Small intestine (tissue), 7 donors: ENCODE results near the gene IGFALS. TPM values are rescaled to one million over a fixed set of nuclear protein-coding genes. Genes with fewer than 3 reads are reported as not detected.

Experiments
- DNase-seq, 2 donors: peaks; one replicate each; pipeline versions ENCODE4 v3.0.0 to v3.0.0-alpha.2; 2013
- FAIRE-seq: peaks from 2 replicates; lab custom pipeline; 2012; peaks lifted over from hg19 to GRCh38; lab: Jason Lieb, UNC
- H3K27ac ChIP-seq, 3 donors: one replicate each; pipeline ENCODE4 v1.5.1; 2013; ENCODE audit warnings: low read length in 2 of 3, mild to moderate bottlenecking in 2 of 3, control low read depth in 1 of 3, inconsistent platforms in 1 of 3, low read depth in 1 of 3, moderate library complexity in 1 of 3
- H3K27me3 ChIP-seq, 3 donors: one replicate each; pipeline ENCODE4 v1.6.1; 2013; ENCODE audit warnings: low read length in 3 of 3, inconsistent platforms in 1 of 3; ENCODE audit not compliant: control insufficient read depth in 3 of 3, insufficient read depth in 3 of 3
- H3K36me3 ChIP-seq, 3 donors: one replicate each; pipeline ENCODE4 v1.6.1; 2013; ENCODE audit warnings: low read length in 3 of 3, inconsistent platforms in 1 of 3, low read depth in 1 of 3, mild to moderate bottlenecking in 1 of 3, moderate library complexity in 1 of 3; ENCODE audit not compliant: control insufficient read depth in 3 of 3, insufficient read depth in 2 of 3
- H3K4me1 ChIP-seq, 3 donors: one replicate each; pipeline ENCODE4 v1.6.1; 2013; ENCODE audit warnings: low read length in 2 of 3, inconsistent platforms in 1 of 3, low read depth in 1 of 3, mild to moderate bottlenecking in 1 of 3, moderate library complexity in 1 of 3; ENCODE audit not compliant: control insufficient read depth in 3 of 3, insufficient read depth in 2 of 3
- H3K4me3 ChIP-seq, 3 donors: one replicate each; pipeline ENCODE4 v1.5.1; 2013; ENCODE audit warnings: low read length in 3 of 3, control low read depth in 1 of 3, inconsistent platforms in 1 of 3, low read depth in 1 of 3, mild to moderate bottlenecking in 1 of 3, moderate library complexity in 1 of 3
- H3K9me3 ChIP-seq, 2 donors: one replicate each; pipeline ENCODE4 v1.6.1; 2013; ENCODE audit warnings: low read depth in 1 of 2, low read length in 1 of 2; ENCODE audit not compliant: control insufficient read depth in 2 of 2, insufficient read depth in 1 of 2
- WGBS, 3 donors: extraction: QIAGEN DNeasy Blood & Tissue Kit; methylation state at CpG; one replicate each; pipeline ENCODE4 v1.1.7; 2013; 5-methylcytosine and 5-hydroxymethylcytosine counted together
- polyA plus RNA-seq, 4 donors: library from polyadenylated mRNA; stranded (reverse) in 3 of 4; unstranded in 1 of 4; fragments of 200-250 nt in 3 of 4; fragments of 120-200 nt in 1 of 4; gene quantifications; one replicate each; pipeline versions ENCODE4 v1.2.1 to v1.2.3, GENCODE V29; 2013
- donor health status: healthy with polysubstance abuse.
- donor health status: control.
- donor health status: control.
- donor health status: Bipolar disorder and iron deficiency.
- donor health status: healthy.

The IGFALS gene
- polyA plus RNA-seq, 4 donors: 0.16 to 17.0 (median 0.38) TPM

- FAIRE-seq (no peak), DNase-seq (peak; percentile 95 to 99)
- Histone ChIP-seq H3K9me3 (no peaks in the 10 kb centered on the region), H3K4me1 (peaks cover 2 to 32% (median 3%) of the 10 kb centered on the region in 3 donors), H3K4me3 (peak within 1 kb of the TSS; percentile 72 to 94 (median 73)), H3K27me3 (no peaks in the 10 kb centered on the region), H3K36me3 (peaks cover 0 to 18% (median 0%) of the 10 kb centered on the region in 3 donors), H3K27ac (peak within 1 kb of the TSS; percentile 82 to 88 (median 83))
- WGBS, 3 donors: 0 to 1% (median 0%) methylated on average over 84 to 104 of the region's 104 CpGs
Measured at GRCh38 chr16:1826691-1827573, 33.4 kb upstream of the IGFALS start, which contains the start of the genes FAHD1 and HAGH. FAHD1 (plus strand) TSS chr16:1827206; CDS start chr16:1827239, 33 bp downstream. HAGH (minus strand) TSS chr16:1826825; CDS start chr16:1826787, 38 bp downstream.

DNA sequence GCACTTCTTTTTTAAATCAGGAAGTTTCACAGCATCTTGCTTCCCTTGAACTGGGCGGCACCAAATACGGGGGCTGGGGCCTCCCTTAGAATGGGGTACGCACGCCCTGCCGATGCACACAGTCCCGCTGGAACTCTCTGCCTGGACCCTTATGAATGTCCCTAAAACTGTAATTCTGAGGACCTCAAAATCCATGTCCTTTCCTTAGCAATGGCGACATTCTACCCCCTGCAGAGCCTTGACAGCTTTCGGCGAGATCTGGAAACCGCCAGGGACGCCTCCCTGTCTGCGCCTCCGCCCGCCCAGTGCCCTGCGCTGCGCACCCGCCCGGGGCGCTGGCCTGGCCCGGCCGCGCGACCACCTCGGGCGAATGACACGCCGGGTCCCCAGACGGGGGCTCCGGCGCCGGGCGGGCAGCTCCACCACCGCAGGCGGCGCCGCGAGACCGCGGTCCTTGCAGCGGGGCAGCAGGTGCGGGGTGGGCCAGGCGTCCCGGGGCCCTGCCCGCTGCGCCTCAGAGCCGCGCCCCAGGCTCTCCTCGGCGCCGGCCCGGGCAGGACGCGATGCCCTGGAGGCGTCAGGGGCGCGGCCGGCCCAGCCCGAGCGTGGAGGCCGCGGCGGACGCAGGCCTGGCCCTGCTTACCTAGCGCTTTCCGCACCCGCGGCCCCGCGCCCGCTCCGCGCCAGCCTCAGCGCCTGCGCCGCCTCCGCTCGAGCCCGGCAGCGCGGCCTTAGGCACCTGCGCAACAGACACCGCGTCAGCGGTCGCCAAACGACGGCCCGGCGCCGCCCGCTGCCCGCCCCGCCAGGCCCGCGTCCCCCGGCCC lies 32.6 kb upstream of the IGFALS start:
- peak overlapping the region; percentile 54 to 73 (median 72) for H3K4me3 ChIP-seq
- DNase-seq (peak; percentile 73 to 90), FAIRE-seq (no peak)
- H3K27me3 ChIP-seq: no peaks in the 10 kb centered on the region
- H3K36me3 ChIP-seq: peaks cover 0 to 19% (median 0%) of the 10 kb centered on the region in 3 donors
- peaks cover 2 to 24% (median 3%) of the 10 kb centered on the region in 3 donors for H3K4me1 ChIP-seq
- peak overlapping the region; percentile 78 to 83 (median 82) for H3K27ac ChIP-seq
- no peaks in the 10 kb centered on the region for H3K9me3 ChIP-seq
- 0 to 1% (median 1%) methylated on average over 36 to 96 of the region's 96 CpGs for WGBS, 3 donors

DNA sequence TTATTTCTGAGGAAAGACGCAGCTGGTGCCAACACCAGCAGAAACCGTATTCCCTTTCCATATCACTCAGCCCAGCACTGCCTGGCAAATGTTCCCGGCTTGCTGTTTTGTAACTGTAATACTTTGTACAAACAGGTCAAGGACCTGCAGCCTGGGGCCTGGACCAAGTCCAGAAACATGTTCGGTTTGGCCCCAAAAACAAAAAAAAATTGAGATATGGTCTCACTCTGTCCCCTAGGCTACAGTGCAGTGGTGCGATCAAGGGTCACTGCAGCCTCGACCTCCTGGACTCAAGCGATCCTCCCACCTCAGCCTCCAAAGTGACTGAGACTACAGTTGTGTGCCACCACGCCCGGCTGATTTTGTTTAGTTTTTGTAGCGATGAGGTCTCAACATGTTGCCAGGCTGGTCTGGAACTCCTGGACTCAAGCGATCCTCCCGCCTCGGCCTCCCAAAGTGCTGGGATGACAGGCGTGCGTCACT lies 31.9 kb upstream of the IGFALS start:
- FAIRE-seq: no peak
- 32 to 59% (median 33%) methylated on average over 15 of the region's 15 CpGs for WGBS, 3 donors
- peaks cover 2 to 18% (median 3%) of the 10 kb centered on the region in 3 donors for H3K4me1 ChIP-seq

GRCh38 chr16:1823821-1824220 lies 30.3 kb upstream of the IGFALS start:
- H3K4me3 ChIP-seq: no peak overlapping the region
- peak; percentile 73 to 76 for DNase-seq

More for the DNA sequence above, 31.9 kb upstream of the IGFALS start:
- Histone ChIP-seq H3K27ac (peak overlapping the region; percentile 78 to 83 (median 82)), H3K4me3 (peak overlapping the region in 2 of 3 donors; percentile 54 to 72), H3K9me3 (no peaks in the 10 kb centered on the region), H3K36me3 (peaks cover 0 to 26% (median 0%) of the 10 kb centered on the region in 3 donors), H3K27me3 (no peaks in the 10 kb centered on the region)
- DNase-seq: peak in 1 of 2 donors; percentile 23

DNA sequence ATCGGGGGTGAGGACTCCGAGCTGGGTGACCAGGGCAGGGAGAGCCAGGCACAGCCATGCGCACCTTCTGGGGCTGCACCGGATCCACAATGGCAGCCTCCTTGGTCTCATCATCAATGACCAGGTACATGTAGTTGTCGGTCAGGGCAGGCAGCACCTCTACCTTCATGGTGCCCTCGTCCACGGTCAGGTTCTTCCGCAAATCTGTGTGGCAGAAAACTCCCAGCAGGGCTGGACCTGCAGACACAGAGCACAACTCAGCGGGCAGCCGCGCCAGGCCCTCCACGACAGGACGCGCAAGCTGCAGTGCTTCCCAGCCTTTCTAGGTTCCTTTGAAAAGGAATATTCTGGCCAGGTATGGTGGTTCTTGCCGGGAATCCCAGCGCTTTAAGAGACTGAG lies 29.3 kb upstream of the IGFALS start:
- Histone ChIP-seq H3K4me1 (peaks cover 2 to 12% (median 2%) of the 10 kb centered on the region in 3 donors), H3K4me3 (no peak overlapping the region), H3K27ac (no peak overlapping the region), H3K27me3 (no peaks in the 10 kb centered on the region), H3K9me3 (no peaks in the 10 kb centered on the region), H3K36me3 (peaks cover 2 to 52% (median 6%) of the 10 kb centered on the region in 3 donors)
- FAIRE-seq (no peak), DNase-seq (no peak)
- 91 to 95% (median 92%) methylated on average over 16 of the region's 16 CpGs for WGBS, 3 donors

More at GRCh38 chr16:1823821-1824220, 30.3 kb upstream of the IGFALS start:
- Histone ChIP-seq H3K27ac (no peak overlapping the region), H3K27me3 (no peaks in the 10 kb centered on the region), H3K4me1 (peaks cover 2 to 12% (median 3%) of the 10 kb centered on the region in 3 donors), H3K9me3 (no peaks in the 10 kb centered on the region), H3K36me3 (peaks cover 0 to 42% (median 3%) of the 10 kb centered on the region in 3 donors)
- 37 to 58% (median 50%) methylated on average over 9 of the region's 9 CpGs for WGBS, 3 donors
- no peak for FAIRE-seq

DNA sequence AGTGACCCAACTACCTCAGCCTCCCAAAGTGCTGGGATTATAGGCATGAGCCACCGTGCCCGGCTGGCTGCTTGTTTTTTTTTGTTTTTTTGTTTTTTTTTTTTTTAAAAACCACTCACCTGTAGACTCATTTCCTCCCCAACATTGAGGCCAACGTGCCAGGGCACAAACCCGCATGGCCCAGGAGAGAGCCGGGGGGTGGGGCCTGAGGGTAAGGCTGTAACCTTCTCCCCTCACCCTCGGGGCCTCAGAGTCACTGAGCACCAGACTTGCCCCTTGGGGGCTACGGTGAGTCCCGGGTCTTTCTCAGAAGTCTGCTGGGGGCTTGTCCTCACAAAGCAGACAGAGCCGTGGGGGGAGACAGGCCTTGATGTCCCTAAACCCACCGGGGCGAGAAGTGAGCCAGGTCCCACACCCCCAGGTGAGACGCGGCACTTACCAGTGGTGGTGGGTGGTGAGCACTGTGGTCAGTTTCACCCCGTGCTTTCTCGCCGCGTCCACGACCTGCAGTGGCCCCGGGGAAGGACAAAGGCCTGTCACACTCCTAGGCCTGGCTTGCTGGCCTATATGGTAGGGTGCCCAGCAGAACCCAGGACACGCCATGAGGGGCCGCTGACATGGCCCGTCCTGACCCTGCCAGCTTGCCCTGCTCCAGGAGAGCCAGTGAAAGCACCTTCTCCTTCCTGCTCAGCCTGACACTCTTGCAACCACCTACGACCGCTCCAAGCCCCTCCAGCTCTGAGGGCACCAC lies 28.5 kb upstream of the IGFALS start:
- H3K4me3 ChIP-seq: no peak overlapping the region
- H3K36me3 ChIP-seq: peaks cover 2 to 60% (median 6%) of the 10 kb centered on the region in 3 donors
- WGBS, 3 donors: 92 to 94% (median 94%) methylated on average over 19 to 24 of the region's 24 CpGs
- no peaks in the 10 kb centered on the region for H3K9me3 ChIP-seq
- FAIRE-seq (no peak), DNase-seq (no peak)
- H3K27me3 ChIP-seq: no peaks in the 10 kb centered on the region
- no peak overlapping the region for H3K27ac ChIP-seq
- peaks cover 0 to 12% (median 2%) of the 10 kb centered on the region in 3 donors for H3K4me1 ChIP-seq

DNA sequence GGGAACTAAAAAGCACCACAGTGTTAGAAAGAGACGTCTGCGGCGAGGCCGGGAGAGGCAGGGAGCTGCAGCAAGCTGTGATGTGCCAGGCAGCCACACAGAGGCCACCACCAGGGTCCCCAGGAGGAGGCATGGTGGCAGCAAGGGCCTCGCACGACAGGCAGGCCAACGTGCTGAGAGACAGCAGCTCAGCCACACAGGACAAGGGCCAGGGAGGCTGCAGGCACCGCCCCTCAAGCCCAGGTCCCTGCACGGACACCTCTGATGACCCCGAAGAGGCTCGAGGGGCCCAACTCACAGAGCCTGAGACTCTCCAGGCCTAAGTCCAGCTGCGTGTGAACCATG lies 27.4 kb upstream of the IGFALS start:
- Histone ChIP-seq H3K27ac (no peak overlapping the region), H3K36me3 (peaks cover 6 to 71% (median 6%) of the 10 kb centered on the region in 3 donors), H3K4me3 (no peak overlapping the region), H3K27me3 (no peaks in the 10 kb centered on the region), H3K4me1 (peaks cover 0 to 12% (median 2%) of the 10 kb centered on the region in 3 donors), H3K9me3 (no peaks in the 10 kb centered on the region)
- FAIRE-seq: no peak
- WGBS, 3 donors: 91 to 95% (median 92%) methylated on average over 11 to 12 of the region's 12 CpGs
- no peak for DNase-seq
